Stimulated activated CD4-positive, alpha-beta T cell treated with anti-CD3 and anti-CD28 coated beads, Interleukin-2, amount 100 ng/mL, for 24 hours (primary cell): ENCODE measurements around the gene BMF.
"Not testable (repeated sequence)": the region's sequence is repeated elsewhere in the genome, so short reads cannot be mapped to it uniquely, and the experiment has no call there.

Experiments used
- DNase-seq, 2 donors: peaks; one replicate each; pipeline ENCODE4 v3.0.0-alpha.2; 2020

The BMF gene

GRCh38 chr15:40125950-40126349 is 17.3 kb upstream of the BMF start:
- DNase-seq = no peak

GRCh38 chr15:40124807-40125285 is 16.2 kb upstream of the BMF start:
- DNase-seq = not testable (repeated sequence)

GRCh38 chr15:40124333-40124732 is 15.7 kb upstream of the BMF start:
- DNase-seq = peak in 1 of 2 donors; percentile 12

GRCh38 chr15:40123863-40124262 is 15.2 kb upstream of the BMF start:
- DNase-seq = not testable (repeated sequence)

- peak in 1 of 2 donors; percentile 11 for DNase-seq
Measured at GRCh38 chr15:40122989-40123388, 14.3 kb upstream of the BMF start.

GRCh38 chr15:40121911-40122638 is 13.4 kb upstream of the BMF start:
- peak in 1 of 2 donors; percentile 13 for DNase-seq

- DNase-seq = no peak
Measured at GRCh38 chr15:40118473-40118872, 9.8 kb upstream of the BMF start.

GRCh38 chr15:40115670-40116093 is 7.0 kb upstream of the BMF start:
- DNase-seq = peak; percentile 36 to 53

GRCh38 chr15:40115106-40115505 is 6.4 kb upstream of the BMF start:
- not testable (repeated sequence) for DNase-seq

GRCh38 chr15:40114218-40114617 is 5.5 kb upstream of the BMF start:
- DNase-seq = no peak

GRCh38 chr15:40112789-40113188 is 4.1 kb upstream of the BMF start:
- DNase-seq = no peak

GRCh38 chr15:40111888-40112287 is 3.2 kb upstream of the BMF start:
- DNase-seq = no peak

- DNase-seq = no peak
Measured at GRCh38 chr15:40110866-40111550, 2.3 kb upstream of the BMF start.

- no peak for DNase-seq
Measured at GRCh38 chr15:40108061-40108854, 421 bp downstream of the BMF start.

- no peak for DNase-seq
Measured at GRCh38 chr15:40106203-40107161, 2.2 kb downstream of the BMF start.

GRCh38 chr15:40105517-40106202 is 3.0 kb downstream of the BMF start:
- DNase-seq = peak in 1 of 2 donors; percentile 57

- peak; percentile 86 to 91 for DNase-seq
Measured at GRCh38 chr15:40104865-40105516, 3.7 kb downstream of the BMF start.

GRCh38 chr15:40104296-40104864 is 4.3 kb downstream of the BMF start:
- DNase-seq = no peak

- no peak for DNase-seq
Measured at GRCh38 chr15:40103864-40104271, 4.8 kb downstream of the BMF start.
